Hepatocyte (in vitro differentiated cells): ENCODE data around the gene SH3RF3. TPM values are rescaled to one million over a fixed set of nuclear protein-coding genes. Genes with fewer than 3 reads are reported as not detected.

ENCODE experiments used
- DNase-seq: peaks from one replicate; pipeline ENCODE4 v3.0.0-alpha.2; 2016; ENCODE audit warnings: low spot score
- H2AFZ ChIP-seq: fragments of 200-600 bp; sonication (generic); 2 replicates; pipeline ENCODE4 v1.6.0; 2016; ENCODE audit warnings: antibody characterized with exemption, mild to moderate bottlenecking
- H3K27ac ChIP-seq: fragments of 200-600 bp; sonication (generic); 2 replicates; pipeline ENCODE4 v1.5.1; 2016; ENCODE audit warnings: mild to moderate bottlenecking
- H3K27me3 ChIP-seq: fragments of 200-600 bp; sonication (generic); 2 replicates; pipeline ENCODE4 v1.6.1; 2016
- H3K36me3 ChIP-seq: fragments of 200-600 bp; sonication (generic); replicated peaks from 2 replicates; pipeline ENCODE4 v1.5.1; 2016; ENCODE audit warnings: low read depth; ENCODE audit not compliant: insufficient read depth
- H3K4me1 ChIP-seq: fragments of 200-600 bp; sonication (generic); 2 replicates; pipeline ENCODE4 v1.5.1; 2016; ENCODE audit warnings: mild to moderate bottlenecking, moderate library complexity; ENCODE audit not compliant: insufficient read depth
- H3K4me2 ChIP-seq: fragments of 200-600 bp; sonication (generic); 2 replicates; pipeline ENCODE4 v1.6.0; 2016
- H3K4me3 ChIP-seq: fragments of 200-600 bp; sonication (generic); 2 replicates; pipeline ENCODE4 v1.5.1; 2016; ENCODE audit warnings: mild to moderate bottlenecking
- H3K79me2 ChIP-seq: fragments of 200-600 bp; sonication (generic); 2 replicates; pipeline ENCODE4 v1.6.0; 2017; ENCODE audit warnings: mild to moderate bottlenecking
- H3K9me2 ChIP-seq: fragments of 200-600 bp; sonication (generic); replicated peaks from 2 replicates; pipeline ENCODE4 v1.6.0; 2017; ENCODE audit warnings: mild to moderate bottlenecking; ENCODE audit not compliant: insufficient read depth
- H3K9me3 ChIP-seq: fragments of 200-600 bp; sonication (generic); 2 replicates; pipeline ENCODE4 v1.5.1; 2016; ENCODE audit warnings: low read depth, mild to moderate bottlenecking
- H4K20me1 ChIP-seq: fragments of 200-600 bp; sonication (generic); 2 replicates; pipeline ENCODE4 v1.6.0; 2016; ENCODE audit warnings: mild to moderate bottlenecking; ENCODE audit not compliant: insufficient read depth, poor library complexity, severe bottlenecking
- EZH2 ChIP-seq: fragments of 200-600 bp; sonication (generic); IDR thresholded peaks from 2 replicates; pipeline ENCODE4 v1.6.1; 2016; ENCODE audit warnings: antibody characterized with exemption, mild to moderate bottlenecking, borderline replicate concordance
- EZH2phosphoT487 ChIP-seq: fragments of 200-600 bp; sonication (generic); IDR thresholded peaks from one replicate; pipeline ENCODE4 v1.6.1; 2018; ENCODE audit warnings: antibody characterized with exemption, mild to moderate bottlenecking, low read depth, moderate library complexity; ENCODE audit not compliant: unreplicated experiment, severe bottlenecking
- WGBS: methylation state at CpG from one replicate; pipeline ENCODE4 v1.1.6; 2016; ENCODE audit warnings: low lambda C conversion rate; ENCODE audit errors: missing lambda C conversion rate; 5-methylcytosine and 5-hydroxymethylcytosine counted together
- polyA plus RNA-seq: library from polyadenylated mRNA; unstranded; fragments of >200 nt; fragmentation: Nextera tagmentation; extraction: Ambion mirVana; gene quantifications from 2 replicates; pipeline ENCODE4 v1.2.1, GENCODE V29; 2016
- total RNA-seq: library from RNA; depleted of rRNA; stranded (reverse); fragments of >200 nt; gene quantifications from 2 replicates; pipeline ENCODE4 v1.2.3, GENCODE V29; 2014
- TF ChIP-seq, protein P1 (sequence below): fragments of 200-600 bp; sonication (generic); IDR thresholded peaks from 2 replicates; pipeline ENCODE4 v1.5.1; 2016; ENCODE audit warnings: antibody characterized with exemption, mild to moderate bottlenecking; ENCODE audit not compliant: poor library complexity

Gene SH3RF3
- total and polyA plus RNA-seq, 2 experiments from 2014 or later = 1.9 to 2.1 TPM

DNA sequence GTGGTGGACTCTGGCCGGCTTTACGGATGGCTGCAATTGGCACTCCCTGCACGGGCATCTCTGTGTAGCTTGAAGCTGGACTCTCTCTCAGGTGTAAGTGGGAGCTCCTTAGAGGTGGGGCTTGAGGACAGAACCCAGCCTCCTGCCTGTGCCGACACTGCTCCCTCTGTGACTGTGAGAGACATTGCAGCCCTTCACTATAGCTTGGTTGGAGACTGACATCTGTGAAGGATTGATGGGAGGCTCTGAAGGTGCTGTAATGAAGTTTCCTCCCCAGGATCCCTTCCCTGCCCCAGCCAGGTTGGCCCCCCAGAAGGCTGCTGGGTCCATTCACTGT is 166.7 kb downstream of the SH3RF3 start:
- Histone ChIP-seq H3K4me3 (no peak overlapping the region), H3K9me2 (no peaks in the 10 kb centered on the region), H4K20me1 (no peaks in the 10 kb centered on the region), H3K9me3 (no peaks in the 10 kb centered on the region), H3K27ac (no peak overlapping the region), H3K36me3 (no peaks in the 10 kb centered on the region), H3K4me1 (no peaks in the 10 kb centered on the region), H3K4me2 (no peak overlapping the region), H2AFZ (no peak overlapping the region), H3K79me2 (no peaks in the 10 kb centered on the region), H3K27me3 (no peaks in the 10 kb centered on the region)
- WGBS = 83% methylated on average over 4 of the region's 4 CpGs
- DNase-seq = no peak
- TF ChIP-seq EZH2phosphoT487 (no peak), EZH2 (no peak)
- TF ChIP-seq, protein P1, sequence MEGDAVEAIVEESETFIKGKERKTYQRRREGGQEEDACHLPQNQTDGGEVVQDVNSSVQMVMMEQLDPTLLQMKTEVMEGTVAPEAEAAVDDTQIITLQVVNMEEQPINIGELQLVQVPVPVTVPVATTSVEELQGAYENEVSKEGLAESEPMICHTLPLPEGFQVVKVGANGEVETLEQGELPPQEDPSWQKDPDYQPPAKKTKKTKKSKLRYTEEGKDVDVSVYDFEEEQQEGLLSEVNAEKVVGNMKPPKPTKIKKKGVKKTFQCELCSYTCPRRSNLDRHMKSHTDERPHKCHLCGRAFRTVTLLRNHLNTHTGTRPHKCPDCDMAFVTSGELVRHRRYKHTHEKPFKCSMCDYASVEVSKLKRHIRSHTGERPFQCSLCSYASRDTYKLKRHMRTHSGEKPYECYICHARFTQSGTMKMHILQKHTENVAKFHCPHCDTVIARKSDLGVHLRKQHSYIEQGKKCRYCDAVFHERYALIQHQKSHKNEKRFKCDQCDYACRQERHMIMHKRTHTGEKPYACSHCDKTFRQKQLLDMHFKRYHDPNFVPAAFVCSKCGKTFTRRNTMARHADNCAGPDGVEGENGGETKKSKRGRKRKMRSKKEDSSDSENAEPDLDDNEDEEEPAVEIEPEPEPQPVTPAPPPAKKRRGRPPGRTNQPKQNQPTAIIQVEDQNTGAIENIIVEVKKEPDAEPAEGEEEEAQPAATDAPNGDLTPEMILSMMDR = no peak

DNA sequence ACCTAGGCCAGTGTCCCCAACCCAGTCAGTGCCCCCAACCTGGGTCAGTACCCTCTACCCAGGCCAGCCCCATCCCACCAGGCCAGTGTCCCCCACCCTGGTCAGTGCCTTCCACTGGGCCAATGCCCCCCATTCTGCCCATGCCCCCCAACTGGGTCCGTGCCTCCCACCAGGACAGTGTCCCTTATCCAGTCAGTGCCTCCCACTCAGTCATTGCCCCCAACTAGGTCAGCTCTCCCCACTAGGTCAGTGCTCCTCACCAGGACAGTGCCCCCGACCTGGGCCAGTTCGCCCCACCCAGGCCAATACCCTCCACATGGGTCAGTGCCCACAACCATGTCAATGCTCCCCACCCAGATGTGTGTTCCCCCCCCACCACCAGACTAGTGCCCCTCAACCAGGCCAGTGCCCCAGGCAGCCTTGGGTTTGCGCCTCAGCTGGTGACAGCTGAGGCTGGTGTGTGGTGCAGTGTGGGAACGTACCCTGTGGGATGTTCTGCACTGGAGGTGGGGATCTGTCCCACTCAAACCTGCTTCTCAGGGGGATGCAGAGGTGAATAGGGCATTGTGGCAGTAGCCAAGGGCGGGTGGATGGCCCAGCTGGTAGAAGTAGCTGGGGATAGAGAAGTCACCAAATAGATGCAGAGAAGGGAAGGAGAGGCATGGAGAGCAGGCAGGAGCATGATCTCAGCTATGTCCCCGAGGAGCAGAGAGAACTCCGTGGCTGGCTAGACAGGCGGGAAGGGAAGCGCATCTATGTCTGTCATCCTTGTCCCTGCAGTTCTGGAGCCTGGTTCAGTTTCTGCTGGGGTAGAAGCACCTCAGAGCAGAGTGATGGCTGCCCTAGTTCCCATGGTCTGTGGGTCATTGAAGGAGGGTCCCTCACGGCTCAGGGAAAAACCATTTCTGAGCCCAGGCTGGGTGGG is 168.8 kb downstream of the SH3RF3 start:
- Histone ChIP-seq H3K27me3 (no peaks in the 10 kb centered on the region), H4K20me1 (no peaks in the 10 kb centered on the region), H3K9me3 (no peaks in the 10 kb centered on the region), H3K36me3 (no peaks in the 10 kb centered on the region), H3K4me2 (no peak overlapping the region), H3K4me1 (no peaks in the 10 kb centered on the region), H3K27ac (no peak overlapping the region), H3K9me2 (no peaks in the 10 kb centered on the region), H2AFZ (no peak overlapping the region), H3K79me2 (no peaks in the 10 kb centered on the region), H3K4me3 (no peak overlapping the region)
- 89% methylated on average over 9 of the region's 11 CpGs for WGBS
- TF ChIP-seq EZH2 = no peak
- TF ChIP-seq EZH2phosphoT487 = no peak
- TF ChIP-seq, protein P1 = no peak
- DNase-seq = no peak

DNA sequence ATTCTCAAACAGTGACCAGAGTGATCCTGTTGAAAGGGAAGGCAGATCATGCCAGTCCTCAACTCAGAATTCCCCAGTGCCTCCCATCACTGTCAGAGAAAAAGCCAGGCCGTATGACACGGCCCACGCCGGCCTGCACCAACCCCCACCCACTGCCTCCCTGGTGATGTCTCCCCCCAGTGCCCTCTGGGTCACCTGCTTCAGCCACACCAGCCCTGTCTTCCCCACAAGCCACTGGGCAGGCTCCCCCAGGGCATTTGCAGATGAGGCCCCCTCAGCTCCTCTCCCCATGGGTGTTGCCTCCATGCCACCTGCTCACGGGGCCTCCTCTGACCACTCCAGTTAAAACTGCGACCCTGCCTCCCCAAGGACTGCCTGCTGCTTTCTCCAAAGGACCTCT is 169.8 kb downstream of the SH3RF3 start:
- no peak for DNase-seq
- TF ChIP-seq, protein P1 = no peak
- TF ChIP-seq EZH2phosphoT487 (no peak), EZH2 (no peak)
- no peaks in the 10 kb centered on the region for H3K9me2 ChIP-seq
- H3K4me1 ChIP-seq = no peaks in the 10 kb centered on the region
- no peaks in the 10 kb centered on the region for H3K36me3 ChIP-seq
- no peaks in the 10 kb centered on the region for H4K20me1 ChIP-seq
- H3K4me2 ChIP-seq = no peak overlapping the region
- WGBS = 91% methylated on average over 6 of the region's 6 CpGs
- H3K27me3 ChIP-seq = no peaks in the 10 kb centered on the region
- no peaks in the 10 kb centered on the region for H3K9me3 ChIP-seq
- no peak overlapping the region for H2AFZ ChIP-seq
- H3K79me2 ChIP-seq = no peaks in the 10 kb centered on the region
- no peak overlapping the region for H3K4me3 ChIP-seq
- H3K27ac ChIP-seq = no peak overlapping the region
